ENCODE measurements around the gene SIGLEC15. TPM values are rescaled to one million over a fixed set of nuclear protein-coding genes. Genes with fewer than 3 reads are reported as not detected.

The SIGLEC15 gene
- not detected in 3 replicates for total RNA-seq

DNA sequence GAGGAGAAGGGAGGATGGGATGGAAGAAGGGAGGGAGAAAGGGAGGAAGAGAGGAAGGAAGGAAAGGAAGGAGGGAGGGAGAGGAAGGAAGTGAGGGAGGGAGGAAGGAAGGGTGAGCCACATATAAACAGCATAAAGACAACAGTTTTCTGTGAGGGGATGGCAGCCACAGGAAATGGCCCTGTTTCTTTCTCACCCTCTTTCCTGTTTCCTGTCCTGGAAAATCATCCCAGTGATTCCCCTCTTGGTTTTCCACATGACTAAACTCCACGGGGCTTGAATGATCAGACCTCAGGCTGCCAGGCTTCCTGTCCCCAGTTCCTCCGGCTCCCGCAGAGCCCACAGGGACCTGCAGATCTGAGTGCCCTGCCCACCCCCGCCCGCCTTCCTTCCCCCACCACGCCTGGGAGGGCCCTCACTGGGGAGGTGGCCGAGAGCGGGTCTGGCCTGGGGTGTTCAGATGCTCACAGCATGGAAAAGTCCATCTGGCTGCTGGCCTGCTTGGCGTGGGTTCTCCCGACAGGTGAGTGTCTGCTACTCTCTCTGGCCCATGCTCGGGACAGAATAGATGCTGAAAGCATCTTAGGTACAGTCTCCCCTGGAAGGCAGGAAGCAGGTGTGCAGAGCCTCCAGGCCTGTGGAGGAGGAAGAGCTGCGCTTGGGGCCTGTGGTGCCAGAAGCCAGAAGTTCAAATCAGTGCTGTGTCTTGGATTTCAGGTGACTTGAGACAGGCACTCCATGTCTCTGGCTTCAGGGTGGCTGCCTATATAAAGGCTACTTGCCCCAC, at the start of gene SIGLEC15:
Gene SIGLEC15, plus strand, starts transcription at position 418 of the 787 bp plus-strand sequence. Its CDS starts 54 bp downstream, at position 472.
- TF ChIP-seq, protein P1, sequence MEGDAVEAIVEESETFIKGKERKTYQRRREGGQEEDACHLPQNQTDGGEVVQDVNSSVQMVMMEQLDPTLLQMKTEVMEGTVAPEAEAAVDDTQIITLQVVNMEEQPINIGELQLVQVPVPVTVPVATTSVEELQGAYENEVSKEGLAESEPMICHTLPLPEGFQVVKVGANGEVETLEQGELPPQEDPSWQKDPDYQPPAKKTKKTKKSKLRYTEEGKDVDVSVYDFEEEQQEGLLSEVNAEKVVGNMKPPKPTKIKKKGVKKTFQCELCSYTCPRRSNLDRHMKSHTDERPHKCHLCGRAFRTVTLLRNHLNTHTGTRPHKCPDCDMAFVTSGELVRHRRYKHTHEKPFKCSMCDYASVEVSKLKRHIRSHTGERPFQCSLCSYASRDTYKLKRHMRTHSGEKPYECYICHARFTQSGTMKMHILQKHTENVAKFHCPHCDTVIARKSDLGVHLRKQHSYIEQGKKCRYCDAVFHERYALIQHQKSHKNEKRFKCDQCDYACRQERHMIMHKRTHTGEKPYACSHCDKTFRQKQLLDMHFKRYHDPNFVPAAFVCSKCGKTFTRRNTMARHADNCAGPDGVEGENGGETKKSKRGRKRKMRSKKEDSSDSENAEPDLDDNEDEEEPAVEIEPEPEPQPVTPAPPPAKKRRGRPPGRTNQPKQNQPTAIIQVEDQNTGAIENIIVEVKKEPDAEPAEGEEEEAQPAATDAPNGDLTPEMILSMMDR (IDR thresholded peaks at IDR 0.05; ENCODE audit: unreplicated experiment) = no peak
- H3K9me3 Mint-ChIP-seq = peaks cover 4% of the 10 kb centered on the region
- H3K4me3 Mint-ChIP-seq = no peak within 1 kb of the TSS
- H3K4me1 Mint-ChIP-seq = peaks cover 18% of the 10 kb centered on the region
- no peak for DNase-seq (ENCODE audit: low spot score in 2 of 2, unreplicated experiment in 2 of 2)
- H3K27ac Mint-ChIP-seq = no peak within 1 kb of the TSS
- peaks cover 19% of the 10 kb centered on the region for H3K27me3 Mint-ChIP-seq (ENCODE audit: low read depth)
- no peaks in the 10 kb centered on the region for H3K36me3 Mint-ChIP-seq

DNA sequence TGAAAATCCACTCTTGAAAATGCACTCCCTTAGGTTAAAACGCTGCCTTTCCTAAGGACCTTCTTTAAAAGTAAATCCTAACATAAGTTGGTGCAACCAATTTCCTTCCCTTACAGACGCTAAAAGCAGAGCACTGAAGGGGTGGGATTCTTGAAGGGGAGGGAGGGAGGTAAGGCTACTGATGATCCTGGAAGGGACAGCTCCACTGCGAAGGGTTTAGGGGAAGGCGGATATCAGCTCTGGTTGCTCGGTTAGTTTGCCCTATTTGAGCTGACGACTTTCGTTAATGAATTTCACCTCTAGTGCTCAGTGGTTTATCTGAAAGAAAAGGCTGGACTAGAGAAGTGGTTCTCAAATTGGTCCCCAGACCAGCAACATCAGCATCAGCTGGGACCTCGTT, 49.7 kb upstream of the SIGLEC15 start:
- Mint-ChIP-seq H3K4me3 (peak overlapping the region; percentile 71), H3K27me3 (ENCODE audit: low read depth) (peaks cover 52% of the 10 kb centered on the region), H3K27ac (no peak overlapping the region), H3K4me1 (peaks cover 2% of the 10 kb centered on the region), H3K36me3 (no peaks in the 10 kb centered on the region), H3K9me3 (peaks cover 3% of the 10 kb centered on the region)
- TF ChIP-seq, protein P1 (IDR thresholded peaks at IDR 0.05; ENCODE audit: unreplicated experiment) = no peak
- no peak for DNase-seq (ENCODE audit: low spot score in 2 of 2, unreplicated experiment in 2 of 2)

DNA sequence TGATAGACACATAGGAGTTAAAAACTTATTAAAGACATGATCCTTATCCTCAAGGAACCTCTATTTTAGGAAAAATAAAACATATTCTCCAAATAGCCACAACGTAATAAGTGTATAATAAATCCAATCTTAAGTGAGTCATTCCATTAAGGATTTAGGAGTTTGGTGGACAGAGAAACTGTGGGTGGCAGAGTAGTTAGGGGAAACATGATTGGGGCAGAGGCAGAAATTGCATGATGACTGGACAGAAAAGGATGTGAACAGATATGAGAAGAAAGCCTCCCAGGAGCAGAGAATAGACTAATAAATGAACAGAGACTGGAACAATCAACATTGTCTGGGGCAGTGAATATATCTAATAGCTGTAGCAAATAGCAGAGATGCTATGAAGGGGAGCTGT, 48.1 kb upstream of the SIGLEC15 start:
- no peak overlapping the region for H3K27ac Mint-ChIP-seq
- DNase-seq (ENCODE audit: low spot score in 2 of 2, unreplicated experiment in 2 of 2) = no peak
- no peak overlapping the region for H3K4me3 Mint-ChIP-seq
- TF ChIP-seq, protein P1 (IDR thresholded peaks at IDR 0.05; ENCODE audit: unreplicated experiment) = no peak
- H3K27me3 Mint-ChIP-seq (ENCODE audit: low read depth) = peaks cover 42% of the 10 kb centered on the region
- H3K4me1 Mint-ChIP-seq = peaks cover 2% of the 10 kb centered on the region
- no peaks in the 10 kb centered on the region for H3K36me3 Mint-ChIP-seq
- H3K9me3 Mint-ChIP-seq = peaks cover 3% of the 10 kb centered on the region

DNA sequence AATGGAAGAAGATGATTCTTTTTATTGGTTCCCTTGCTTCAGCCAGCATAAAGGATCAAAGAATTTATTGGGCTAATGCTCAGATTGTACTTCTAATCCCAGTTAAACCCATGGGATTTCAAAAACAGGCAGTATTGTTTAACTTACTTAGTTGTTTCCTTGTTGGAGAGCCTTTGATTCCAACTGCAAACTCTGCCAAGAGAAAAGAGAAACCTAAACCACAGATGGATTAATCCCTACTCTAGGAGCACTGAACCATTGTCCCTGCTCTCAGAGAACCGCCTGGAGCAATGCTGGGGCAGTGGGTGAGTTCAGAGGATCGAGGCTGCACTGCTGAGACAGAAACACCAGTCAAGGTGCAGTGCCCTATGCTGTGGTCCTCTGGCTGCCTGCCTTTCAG, 44.9 kb upstream of the SIGLEC15 start:
- Mint-ChIP-seq H3K4me1 (peaks cover 12% of the 10 kb centered on the region), H3K9me3 (peaks cover 3% of the 10 kb centered on the region), H3K36me3 (no peaks in the 10 kb centered on the region), H3K27ac (no peak overlapping the region), H3K27me3 (ENCODE audit: low read depth) (peaks cover 31% of the 10 kb centered on the region), H3K4me3 (no peak overlapping the region)
- DNase-seq (ENCODE audit: low spot score in 2 of 2, unreplicated experiment in 2 of 2) = no peak
- TF ChIP-seq, protein P1 (IDR thresholded peaks at IDR 0.05; ENCODE audit: unreplicated experiment) = no peak

GRCh38 chr18:45782662-45783061, 42.8 kb upstream of the SIGLEC15 start:
- no peak for DNase-seq (ENCODE audit: low spot score in 2 of 2, unreplicated experiment in 2 of 2)
- no peak overlapping the region for H3K4me3 Mint-ChIP-seq
- H3K9me3 Mint-ChIP-seq = peaks cover 3% of the 10 kb centered on the region
- H3K27me3 Mint-ChIP-seq (ENCODE audit: low read depth) = peaks cover 22% of the 10 kb centered on the region
- peaks cover 12% of the 10 kb centered on the region for H3K4me1 Mint-ChIP-seq
- no peak overlapping the region for H3K27ac Mint-ChIP-seq
- TF ChIP-seq, protein P1 (IDR thresholded peaks at IDR 0.05; ENCODE audit: unreplicated experiment) = no peak
- no peaks in the 10 kb centered on the region for H3K36me3 Mint-ChIP-seq

Data from mesothelial cell of epicardium (in vitro differentiated cells).